HL-60 (cell line): ENCODE measurements around the gene ZBTB21.

Experiments
- GABPA ChIP-seq: IDR thresholded peaks from 2 replicates; pipeline ENCODE4 v1.6.1; 2012; ENCODE audit warnings: low read depth
- POLR2AphosphoS5 ChIP-seq: IDR thresholded peaks from 2 replicates; pipeline ENCODE4 v1.6.1; 2012; ENCODE audit warnings: low read depth
- REST ChIP-seq: IDR thresholded peaks from 2 replicates; pipeline ENCODE4 v1.6.1; 2012; ENCODE audit warnings: low read depth; ENCODE audit not compliant: insufficient replicate concordance
- TF ChIP-seq, protein P1 (sequence below): IDR thresholded peaks from one replicate; pipeline ENCODE4 v1.5.1; 2011; ENCODE audit warnings: low read length, control low read depth, inconsistent platforms; ENCODE audit not compliant: insufficient read depth

DNA sequence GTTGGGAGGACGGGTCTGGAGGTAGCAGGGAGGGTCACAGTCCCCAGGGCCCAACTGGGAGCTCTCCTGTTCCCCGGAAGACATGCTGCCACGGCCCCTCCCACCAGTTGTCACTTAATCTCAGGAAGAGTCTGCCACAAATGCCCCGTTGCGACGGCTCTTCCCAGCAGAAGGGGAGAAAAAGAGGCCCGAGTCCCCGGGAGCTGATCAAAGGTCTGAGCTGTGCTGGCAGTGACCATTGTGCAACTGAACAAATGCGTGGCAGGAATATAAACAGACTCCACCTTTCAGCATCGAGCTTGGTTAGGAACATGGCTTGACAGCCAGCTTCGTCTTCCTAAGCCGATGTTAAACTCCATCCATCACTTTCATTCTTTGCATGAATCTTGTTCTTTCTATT lies 27.8 kb upstream of the ZBTB21 start:
- TF ChIP-seq, protein P1, sequence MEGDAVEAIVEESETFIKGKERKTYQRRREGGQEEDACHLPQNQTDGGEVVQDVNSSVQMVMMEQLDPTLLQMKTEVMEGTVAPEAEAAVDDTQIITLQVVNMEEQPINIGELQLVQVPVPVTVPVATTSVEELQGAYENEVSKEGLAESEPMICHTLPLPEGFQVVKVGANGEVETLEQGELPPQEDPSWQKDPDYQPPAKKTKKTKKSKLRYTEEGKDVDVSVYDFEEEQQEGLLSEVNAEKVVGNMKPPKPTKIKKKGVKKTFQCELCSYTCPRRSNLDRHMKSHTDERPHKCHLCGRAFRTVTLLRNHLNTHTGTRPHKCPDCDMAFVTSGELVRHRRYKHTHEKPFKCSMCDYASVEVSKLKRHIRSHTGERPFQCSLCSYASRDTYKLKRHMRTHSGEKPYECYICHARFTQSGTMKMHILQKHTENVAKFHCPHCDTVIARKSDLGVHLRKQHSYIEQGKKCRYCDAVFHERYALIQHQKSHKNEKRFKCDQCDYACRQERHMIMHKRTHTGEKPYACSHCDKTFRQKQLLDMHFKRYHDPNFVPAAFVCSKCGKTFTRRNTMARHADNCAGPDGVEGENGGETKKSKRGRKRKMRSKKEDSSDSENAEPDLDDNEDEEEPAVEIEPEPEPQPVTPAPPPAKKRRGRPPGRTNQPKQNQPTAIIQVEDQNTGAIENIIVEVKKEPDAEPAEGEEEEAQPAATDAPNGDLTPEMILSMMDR, result no peak
- no peak for TF ChIP-seq GABPA
- no peak for TF ChIP-seq POLR2AphosphoS5
- TF ChIP-seq REST, result no peak
